Colonic mucosa (tissue), 4 donors: Measurements from ENCODE around the gene STK11. TPM values are rescaled to one million over a fixed set of nuclear protein-coding genes. Genes with fewer than 3 reads are reported as not detected.

ENCODE experiments used
- DNase-seq: peaks from one replicate; pipeline ENCODE4 v3.0.0-alpha.2; 2020
- H3K27ac ChIP-seq: fragments of 200-600 bp; one replicate; pipeline ENCODE4 v1.8.0; 2021
- H3K27me3 ChIP-seq: fragments of 200-600 bp; one replicate; pipeline ENCODE4 v1.8.0; 2021
- H3K36me3 ChIP-seq: fragments of 200-600 bp; one replicate; pipeline ENCODE4 v1.8.0; 2021
- H3K4me1 ChIP-seq: fragments of 200-600 bp; one replicate; pipeline ENCODE4 v1.8.0; 2021; ENCODE audit warnings: mild to moderate bottlenecking
- H3K4me3 ChIP-seq: fragments of 200-600 bp; one replicate; pipeline ENCODE4 v1.8.0; 2021
- H3K9ac ChIP-seq, 2 donors: one replicate each; pipeline ENCODE4 v1.7.0; 2013; ENCODE audit warnings: control low read depth in 2 of 2, low read depth in 2 of 2, low read length in 2 of 2
- H3K9me3 ChIP-seq: fragments of 200-600 bp; one replicate; pipeline ENCODE4 v1.8.0; 2021
- CTCF ChIP-seq: fragments of 200-600 bp; IDR thresholded peaks from one replicate; pipeline ENCODE4 v1.8.0; 2022; ENCODE audit warnings: antibody characterized with exemption, mild to moderate bottlenecking
- intact Hi-C: fragments of 100-400 bp; cut with DNase I; formaldehyde crosslinking; loops from one replicate; pipeline ENCODE4 v1.14.1; 2022
- total RNA-seq, 2 donors: library from RNA; stranded (reverse); fragmentation: NEBNext Ultra II Directional in 1 of 2; extraction: Animal tissue kit (Norgen Biotek cat#: 25700) in 1 of 2; gene quantifications; one replicate each; pipeline ENCODE4 v1.2.1, GENCODE V29; 2021
- donor health status: healthy.
- donor health status: DM: no; HTN: no; CAD: no.
- donor health status: DM: no; HTN: no; CAD: no.

STK11 gene
- total RNA-seq, 2 donors from 2014 or later = 76.3 to 103 TPM

DNA sequence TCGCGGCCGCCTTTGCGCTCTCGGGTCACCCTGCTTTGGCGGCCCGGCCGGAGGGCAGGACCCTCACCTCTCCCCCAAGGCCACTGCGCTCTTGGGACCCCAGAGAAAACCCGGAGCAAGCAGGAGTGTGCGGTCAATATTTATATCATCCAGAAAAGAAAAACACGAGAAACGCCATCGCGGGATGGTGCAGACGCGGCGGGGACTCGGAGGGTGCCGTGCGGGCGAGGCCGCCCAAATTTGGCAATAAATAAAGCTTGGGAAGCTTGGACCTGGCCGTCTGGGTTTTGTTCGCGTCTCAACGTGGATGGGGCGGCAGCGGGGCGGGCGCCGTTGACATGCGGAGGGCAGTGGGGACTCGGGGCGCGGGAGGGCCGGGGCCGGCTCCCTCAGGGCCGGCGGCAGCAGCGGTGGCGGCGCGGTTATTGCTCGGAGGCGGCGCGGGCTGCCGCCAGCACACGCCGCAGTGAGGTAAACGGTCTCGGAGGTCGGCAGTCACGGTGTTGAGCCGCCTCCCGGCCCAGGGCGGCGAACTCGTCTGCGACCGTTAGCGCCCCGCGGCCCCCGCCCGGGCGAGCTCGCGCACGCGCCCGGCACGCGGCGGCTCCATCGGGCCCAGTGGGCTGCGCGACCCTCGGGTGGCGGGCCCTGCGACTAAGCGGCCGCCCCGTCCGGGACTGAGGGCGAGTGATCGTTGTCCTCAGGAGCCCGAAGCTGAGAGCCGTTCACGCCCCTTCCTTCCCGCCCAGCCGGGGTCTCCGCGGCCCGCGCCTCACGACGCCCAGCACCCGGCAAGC lies 22.8 kb downstream of the STK11 start:
- DNase-seq = no peak
- no peak overlapping the region for H3K9ac ChIP-seq
- intact Hi-C loops = no loop called here
- H3K4me3 ChIP-seq = no peak overlapping the region
- H3K27me3 ChIP-seq = no peaks in the 10 kb centered on the region
- no peak for TF ChIP-seq CTCF
- peaks cover 13% of the 10 kb centered on the region for H3K36me3 ChIP-seq
- no peak overlapping the region for H3K27ac ChIP-seq
- no peaks in the 10 kb centered on the region for H3K9me3 ChIP-seq
- H3K4me1 ChIP-seq = peaks cover 8% of the 10 kb centered on the region

DNA sequence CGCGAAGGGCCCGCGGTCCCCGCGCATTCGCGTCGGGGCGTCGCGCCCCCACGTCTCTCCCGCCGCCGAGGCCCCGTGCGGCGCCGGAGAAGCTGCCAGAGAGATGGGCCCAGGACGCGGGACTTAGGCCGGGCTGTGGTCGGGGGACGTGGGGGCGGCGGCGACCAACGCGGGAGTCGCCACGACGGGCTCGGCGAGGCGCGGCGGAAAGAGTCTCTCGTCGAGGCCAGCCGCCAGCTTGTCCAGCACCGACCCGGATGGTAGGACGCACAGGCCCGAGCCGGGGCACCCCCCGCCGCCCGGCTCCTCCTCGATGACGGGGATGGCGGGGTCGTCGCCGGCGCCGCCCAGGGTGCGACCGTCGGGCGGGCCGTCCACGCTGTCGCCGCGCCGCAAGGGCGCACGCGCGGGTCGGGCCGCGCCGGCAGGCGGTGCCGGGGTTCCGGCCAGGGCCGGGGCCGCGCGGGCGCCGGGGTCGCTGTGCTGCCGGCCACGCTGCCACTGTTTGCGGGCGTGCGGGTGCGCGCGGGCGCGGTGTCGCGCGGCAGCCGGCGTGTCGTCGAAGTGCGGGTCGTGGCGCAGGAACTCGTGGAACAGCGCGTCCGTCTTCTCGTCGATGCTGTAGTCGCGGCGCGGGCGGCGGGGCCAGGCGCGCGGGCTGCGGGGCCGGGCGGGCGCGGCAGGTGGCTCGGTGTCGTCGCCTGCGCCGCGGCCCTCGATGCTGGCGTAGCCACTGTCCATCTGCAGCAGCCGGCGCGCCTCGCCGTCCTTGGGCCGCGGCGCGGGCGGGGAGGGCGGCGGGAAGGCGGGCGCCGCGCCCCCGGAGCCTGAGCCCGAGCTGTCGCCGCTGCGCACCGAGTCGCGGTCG lies 23.7 kb downstream of the STK11 start:
- TF ChIP-seq CTCF = no peak
- H3K4me1 ChIP-seq = peaks cover 16% of the 10 kb centered on the region
- no peak overlapping the region for H3K9ac ChIP-seq
- DNase-seq = no peak
- no peak overlapping the region for H3K27ac ChIP-seq
- H3K36me3 ChIP-seq = peaks cover 4% of the 10 kb centered on the region
- H3K9me3 ChIP-seq = no peaks in the 10 kb centered on the region
- peaks cover 8% of the 10 kb centered on the region for H3K27me3 ChIP-seq
- H3K4me3 ChIP-seq = no peak overlapping the region
- intact Hi-C loops = no loop called here

- no peak overlapping the region for H3K27ac ChIP-seq
- H3K27me3 ChIP-seq = peaks cover 15% of the 10 kb centered on the region
- no peak for TF ChIP-seq CTCF
- H3K9ac ChIP-seq = no peak overlapping the region
- peaks cover 17% of the 10 kb centered on the region for H3K4me1 ChIP-seq
- H3K9me3 ChIP-seq = no peaks in the 10 kb centered on the region
- intact Hi-C loops = no loop called here
- DNase-seq = no peak
- no peak overlapping the region for H3K4me3 ChIP-seq
- H3K36me3 ChIP-seq = no peaks in the 10 kb centered on the region
These were observed 24.6 kb downstream of the STK11 start for GRCh38 chr19:1229924-1230782.

- DNase-seq = no peak
- Histone ChIP-seq H3K9ac (no peak overlapping the region), H3K27me3 (peaks cover 23% of the 10 kb centered on the region), H3K4me1 (peaks cover 17% of the 10 kb centered on the region), H3K4me3 (no peak overlapping the region), H3K9me3 (no peaks in the 10 kb centered on the region), H3K27ac (no peak overlapping the region), H3K36me3 (no peaks in the 10 kb centered on the region)
- TF ChIP-seq CTCF = no peak
- intact Hi-C loops = no loop called here
These were observed 25.4 kb downstream of the STK11 start for GRCh38 chr19:1230783-1231489.
